Stomach smooth muscle (tissue), 2 donors: ENCODE results near the gene DOCK3.
"Not testable (repeated sequence)": the region's sequence is repeated elsewhere in the genome, so short reads cannot be mapped to it uniquely, and the experiment has no call there.

Experiments used
- H3K27ac ChIP-seq: one replicate; pipeline ENCODE4 v1.7.0; 2013; ENCODE audit warnings: mild to moderate bottlenecking, low read length, inconsistent platforms
- H3K27me3 ChIP-seq, 2 donors: one replicate each; pipeline ENCODE4 v1.7.0; 2013; ENCODE audit warnings: low read length in 2 of 2; ENCODE audit not compliant: insufficient read depth in 2 of 2, control insufficient read depth in 1 of 2
- H3K36me3 ChIP-seq, 2 donors: one replicate each; pipeline ENCODE4 v1.7.0; 2013; ENCODE audit warnings: low read length in 2 of 2; ENCODE audit not compliant: control insufficient read depth in 2 of 2, insufficient read depth in 2 of 2
- H3K4me1 ChIP-seq: one replicate; pipeline ENCODE4 v1.7.0; 2013; ENCODE audit warnings: low read length; ENCODE audit not compliant: control insufficient read depth, insufficient read depth
- H3K4me3 ChIP-seq, 2 donors: one replicate each; pipeline ENCODE4 v1.7.0; 2013; ENCODE audit warnings: low read length in 2 of 2
- H3K9ac ChIP-seq, 2 donors: one replicate each; pipeline ENCODE4 v1.7.0; 2013; ENCODE audit warnings: low read length in 2 of 2, mild to moderate bottlenecking in 1 of 2
- H3K9me3 ChIP-seq, 2 donors: one replicate each; pipeline ENCODE4 v1.7.0; 2013; ENCODE audit warnings: low read length in 2 of 2; ENCODE audit not compliant: control insufficient read depth in 2 of 2
- donor health status: healthy.
- donor health status: Pancreatic carcinoma.

The DOCK3 gene

DNA sequence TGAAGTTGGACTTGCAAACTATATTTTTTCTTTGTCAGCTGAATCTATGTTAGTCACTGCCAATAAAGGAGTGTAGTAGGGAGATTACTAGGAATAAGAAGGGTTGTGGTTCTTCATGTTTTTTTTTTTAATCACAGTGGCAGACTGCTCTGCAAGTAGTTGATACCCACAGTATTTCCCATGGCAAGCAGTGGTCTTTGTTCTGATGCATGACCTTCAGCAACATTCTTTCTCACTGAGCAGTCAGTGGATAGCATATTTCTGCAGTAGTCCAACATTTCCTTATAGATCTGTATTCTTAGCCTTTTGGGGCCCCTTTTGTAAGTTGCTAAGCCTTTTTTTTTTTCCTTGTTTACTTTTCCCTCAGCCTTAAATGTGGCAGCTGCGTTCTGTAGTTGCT lies 151.1 kb downstream of the DOCK3 start:
- no peak overlapping the region for H3K4me3 ChIP-seq
- H3K36me3 ChIP-seq = no peaks in the 10 kb centered on the region
- H3K9me3 ChIP-seq = no peaks in the 10 kb centered on the region
- no peaks in the 10 kb centered on the region for H3K4me1 ChIP-seq
- no peak overlapping the region for H3K9ac ChIP-seq
- H3K27ac ChIP-seq = no peak overlapping the region
- no peaks in the 10 kb centered on the region for H3K27me3 ChIP-seq

- Histone ChIP-seq H3K9ac (no peak overlapping the region), H3K4me1 (no peaks in the 10 kb centered on the region), H3K36me3 (no peaks in the 10 kb centered on the region), H3K9me3 (no peaks in the 10 kb centered on the region), H3K27ac (no peak overlapping the region), H3K4me3 (no peak overlapping the region), H3K27me3 (no peaks in the 10 kb centered on the region)
These were observed 155.7 kb downstream of the DOCK3 start for GRCh38 chr3:50830451-50830850.

DNA sequence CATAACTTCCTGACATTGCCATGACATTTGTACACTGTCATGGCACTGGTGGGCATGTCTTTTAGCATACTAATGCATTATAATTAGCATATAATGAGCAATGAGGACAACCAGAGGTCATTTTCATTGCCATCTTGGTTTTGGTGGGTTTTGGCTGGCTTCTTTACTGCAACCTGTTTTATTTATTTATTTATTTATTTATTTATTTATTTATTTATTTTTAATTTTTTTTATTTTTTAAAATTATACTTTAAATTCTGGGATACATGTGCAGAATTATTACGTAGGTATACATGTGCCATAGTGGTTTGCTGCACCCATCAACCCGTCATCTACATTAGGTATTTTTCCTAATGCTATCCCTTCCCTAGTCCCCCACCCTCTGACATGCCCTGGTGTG lies 156.3 kb downstream of the DOCK3 start:
- not testable (repeated sequence) for H3K36me3 ChIP-seq, H3K27me3 ChIP-seq, H3K4me3 ChIP-seq, H3K9me3 ChIP-seq, H3K9ac ChIP-seq, H3K4me1 ChIP-seq, H3K27ac ChIP-seq

GRCh38 chr3:50840983-50841489 lies 166.3 kb downstream of the DOCK3 start:
- Histone ChIP-seq H3K27me3 (no peaks in the 10 kb centered on the region), H3K27ac (no peak overlapping the region), H3K9me3 (no peaks in the 10 kb centered on the region), H3K4me1 (no peaks in the 10 kb centered on the region), H3K36me3 (no peaks in the 10 kb centered on the region), H3K9ac (no peak overlapping the region), H3K4me3 (no peak overlapping the region)

DNA sequence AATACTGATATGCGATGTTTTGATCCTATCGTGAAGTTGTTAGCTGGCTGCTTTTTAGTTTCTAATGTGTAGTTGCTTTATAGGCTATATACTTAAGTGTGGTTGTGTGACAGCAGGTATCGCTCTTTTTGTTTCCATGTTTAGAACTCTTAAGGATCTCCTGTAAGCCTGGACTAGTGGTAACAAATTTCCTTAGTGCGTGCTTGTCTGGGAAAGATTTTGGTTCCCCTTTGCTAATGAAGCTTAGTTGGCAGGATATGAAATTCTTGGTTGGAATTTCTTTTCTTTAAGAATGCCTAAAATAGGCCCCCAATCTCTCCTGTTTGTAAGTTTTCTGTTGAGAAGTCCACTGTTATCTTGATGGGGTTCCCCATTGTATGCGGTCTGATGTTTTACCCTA lies 173.6 kb downstream of the DOCK3 start:
- Histone ChIP-seq H3K36me3 (no peaks in the 10 kb centered on the region), H3K27me3 (no peaks in the 10 kb centered on the region), H3K4me3 (no peak overlapping the region), H3K9ac (no peak overlapping the region), H3K9me3 (peaks cover 0 to 8% of the 10 kb centered on the region in 2 donors), H3K4me1 (no peaks in the 10 kb centered on the region), H3K27ac (no peak overlapping the region)

DNA sequence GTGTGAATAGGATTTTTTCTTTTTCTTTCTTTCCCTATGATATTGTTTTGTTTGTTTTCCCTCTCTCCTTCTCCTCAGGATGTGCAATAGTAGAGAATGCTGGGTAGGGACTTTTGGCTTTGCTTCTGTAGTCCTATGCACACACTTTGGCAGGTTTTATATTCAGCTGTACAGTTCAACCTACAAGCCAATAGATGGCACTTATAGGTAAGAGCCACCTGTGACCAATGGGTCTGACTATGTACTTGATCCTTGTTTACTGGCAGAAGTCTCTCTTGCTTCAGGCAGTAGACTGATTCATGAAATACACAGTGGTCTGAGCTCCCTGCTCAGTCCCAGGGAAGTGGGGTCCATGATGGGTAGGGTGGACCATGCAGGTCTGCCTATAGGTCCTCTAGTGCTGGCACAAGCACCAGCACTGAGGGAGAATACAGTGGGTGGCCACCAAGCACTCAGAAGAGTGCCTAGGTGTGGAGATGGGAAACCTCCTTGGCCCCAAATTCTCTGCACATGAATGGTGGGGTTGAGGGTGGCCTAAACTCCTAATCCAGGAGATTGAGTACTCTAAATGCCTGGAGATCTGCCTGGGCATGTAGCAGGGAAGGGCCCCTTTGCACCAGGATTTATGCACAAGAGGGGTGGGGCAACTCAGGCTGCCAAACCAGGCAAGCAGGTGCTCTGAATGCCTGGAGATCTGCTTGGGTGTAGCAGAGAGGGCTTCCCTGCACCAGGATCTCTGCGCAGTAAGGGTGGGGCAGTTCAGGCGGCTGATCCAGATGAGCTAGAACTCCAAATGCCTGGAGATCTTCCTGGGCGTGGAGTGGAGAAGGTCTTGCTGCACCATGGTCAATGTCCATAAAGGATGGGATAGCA lies 176.1 kb downstream of the DOCK3 start:
- Histone ChIP-seq H3K4me3 (no peak overlapping the region), H3K27me3 (no peaks in the 10 kb centered on the region), H3K36me3 (no peaks in the 10 kb centered on the region), H3K27ac (no peak overlapping the region), H3K9me3 (peaks cover 0 to 8% of the 10 kb centered on the region in 2 donors), H3K4me1 (no peaks in the 10 kb centered on the region), H3K9ac (no peak overlapping the region)

DNA sequence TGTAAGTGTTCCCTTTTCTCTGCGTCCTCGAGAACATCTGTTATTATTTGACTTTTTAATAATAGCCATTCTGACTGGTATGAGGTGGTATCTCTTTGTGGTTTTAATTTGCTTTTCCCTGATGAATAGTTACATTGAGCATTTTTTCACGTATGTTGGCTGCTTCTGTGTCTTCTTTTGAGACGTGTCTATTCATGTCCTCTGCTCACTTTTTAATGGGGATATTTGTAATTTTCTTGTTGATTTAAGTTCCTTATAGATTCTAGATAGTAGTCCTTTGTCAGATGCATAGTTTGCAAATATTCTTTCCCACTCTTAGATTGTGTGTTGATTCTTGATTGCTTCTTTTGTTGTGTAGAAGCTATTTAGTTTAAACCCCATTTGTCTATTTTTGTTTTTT lies 179.2 kb downstream of the DOCK3 start:
- Histone ChIP-seq H3K9me3 (no peaks in the 10 kb centered on the region), H3K27ac (no peak overlapping the region), H3K27me3 (no peaks in the 10 kb centered on the region), H3K9ac (no peak overlapping the region), H3K4me3 (no peak overlapping the region), H3K4me1 (no peaks in the 10 kb centered on the region), H3K36me3 (no peaks in the 10 kb centered on the region)

DNA sequence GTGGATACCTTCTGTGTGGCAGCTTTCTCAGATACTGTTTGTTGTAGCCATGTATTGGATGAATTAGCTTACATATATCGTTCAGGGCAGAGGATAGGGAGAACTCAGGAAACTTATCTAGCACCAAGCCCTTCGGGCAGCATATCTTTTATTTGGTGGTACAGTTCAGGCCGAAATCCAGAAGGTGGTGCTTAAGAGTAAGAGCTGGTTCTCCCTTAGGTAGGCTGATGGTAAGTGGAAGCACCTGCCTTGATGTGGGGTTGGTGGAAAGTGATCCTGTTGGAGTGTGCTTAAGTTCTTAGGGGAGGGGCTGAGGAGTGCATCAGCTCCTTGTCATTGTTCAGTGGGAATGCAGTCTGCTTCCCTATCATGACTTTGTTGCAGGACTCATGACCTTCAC lies 187.5 kb downstream of the DOCK3 start:
- Histone ChIP-seq H3K36me3 (no peaks in the 10 kb centered on the region), H3K4me1 (peaks cover 7% of the 10 kb centered on the region), H3K9ac (no peak overlapping the region), H3K27me3 (no peaks in the 10 kb centered on the region), H3K9me3 (no peaks in the 10 kb centered on the region), H3K27ac (no peak overlapping the region), H3K4me3 (no peak overlapping the region)

DNA sequence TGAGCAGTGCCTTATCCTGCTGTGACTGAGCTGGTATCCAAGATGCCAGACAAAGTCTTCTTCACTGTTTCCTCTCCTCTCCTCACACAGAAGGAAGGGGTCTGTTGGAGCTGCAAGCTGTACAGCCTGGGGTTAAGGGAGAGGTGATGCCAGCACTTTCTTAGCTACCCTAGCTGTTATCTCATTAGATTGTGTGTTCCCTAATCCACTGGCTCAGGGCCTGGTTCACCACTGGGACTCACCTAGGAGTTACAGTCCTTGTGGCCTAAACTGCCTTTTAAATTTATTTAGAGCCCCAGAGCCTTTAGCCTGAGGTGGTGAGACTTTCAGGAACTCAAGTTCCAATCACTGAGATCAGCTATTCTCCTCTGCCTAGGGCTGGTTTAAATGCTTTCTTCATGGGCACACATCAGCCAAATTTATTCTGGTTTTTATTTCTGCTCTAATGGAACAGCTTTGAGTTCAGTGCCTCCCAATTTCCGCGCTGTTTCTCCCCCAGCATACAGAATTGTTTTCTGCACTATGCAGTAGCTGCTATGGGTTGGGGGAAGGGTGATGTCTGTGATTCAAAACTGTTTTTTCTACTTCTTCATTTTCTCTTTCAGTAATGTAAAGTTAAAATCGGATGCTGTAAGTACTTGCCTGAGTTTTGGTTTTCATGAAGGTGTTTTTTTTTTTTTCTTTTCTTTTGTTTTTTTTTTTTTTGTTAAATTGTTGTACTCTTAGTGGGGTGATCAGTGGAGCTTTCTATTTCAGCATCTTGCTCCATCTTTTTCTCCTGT lies 198.8 kb downstream of the DOCK3 start:
- H3K4me1 ChIP-seq = peaks cover 3% of the 10 kb centered on the region
- H3K27ac ChIP-seq = no peak overlapping the region
- no peaks in the 10 kb centered on the region for H3K9me3 ChIP-seq
- no peak overlapping the region for H3K9ac ChIP-seq
- no peaks in the 10 kb centered on the region for H3K36me3 ChIP-seq
- no peaks in the 10 kb centered on the region for H3K27me3 ChIP-seq
- no peak overlapping the region for H3K4me3 ChIP-seq

GRCh38 chr3:50874876-50875275 lies 200.1 kb downstream of the DOCK3 start:
- not testable (repeated sequence) for H3K4me1 ChIP-seq, H3K9ac ChIP-seq, H3K27ac ChIP-seq, H3K27me3 ChIP-seq, H3K36me3 ChIP-seq, H3K4me3 ChIP-seq, H3K9me3 ChIP-seq

DNA sequence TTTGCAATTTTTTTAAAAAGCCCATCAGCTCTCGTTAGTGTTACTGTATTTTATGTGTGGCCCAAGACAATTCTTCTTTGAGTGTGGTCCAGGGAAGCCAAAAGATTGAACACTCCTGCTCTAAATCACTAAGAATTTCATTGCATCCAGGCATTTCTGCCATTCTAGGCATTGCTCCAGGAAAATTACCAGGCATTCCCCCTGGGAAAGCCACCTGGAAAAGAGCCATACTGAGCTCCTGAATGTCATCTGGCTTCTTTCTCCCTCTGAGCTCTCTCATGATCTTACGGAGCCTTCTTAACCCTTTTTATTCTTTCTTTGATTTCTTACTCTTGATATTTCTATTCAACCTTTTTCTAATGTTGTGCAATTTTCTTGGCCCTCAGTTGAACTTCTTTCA lies 202.2 kb downstream of the DOCK3 start:
- Histone ChIP-seq H3K4me3 (peak overlapping the region in 1 of 2 donors; percentile 22), H3K9ac (no peak overlapping the region), H3K9me3 (no peaks in the 10 kb centered on the region), H3K4me1 (peaks cover 3% of the 10 kb centered on the region), H3K27ac (no peak overlapping the region), H3K36me3 (no peaks in the 10 kb centered on the region), H3K27me3 (no peaks in the 10 kb centered on the region)
